ENCODE results near the gene FZD7.

The FZD7 gene

GRCh38 chr2:202072737-202073401 is 39.2 kb downstream of the FZD7 start, which contains the start of gene KIAA2012:
KIAA2012 (plus strand) TSS chr2:202073255; CDS start chr2:202073628, 373 bp downstream.
- ChIA-PET POLR2A (ENCODE audit: low non-redundant PET) (no interaction called here), CTCF (interaction anchor here (0.6 to 0.9 kb wide), 2 partner anchors 9 to 212 kb away, joined by 5 to 6 read pairs; no protein-coding TSS in a partner anchor)
- H3K27ac ChIP-seq: no peak within 1 kb of the TSS
- TF ChIP-seq CTCF (conservative IDR thresholded peaks at IDR 0.05; ENCODE audit: low read depth): no peak
- no peak for DNase-seq (ENCODE audit: low spot score)

GRCh38 chr2:202074324-202074723 is 40.7 kb downstream of the FZD7 start:
- no peak for TF ChIP-seq CTCF (conservative IDR thresholded peaks at IDR 0.05; ENCODE audit: low read depth)
- ChIA-PET POLR2A (ENCODE audit: low non-redundant PET) (no interaction called here), CTCF (interaction anchor here (0.6 kb wide), 1 partner anchor 14 kb away, joined by 3 read pairs; no protein-coding TSS in a partner anchor)
- no peak overlapping the region for H3K27ac ChIP-seq
- DNase-seq (ENCODE audit: low spot score): no peak

- TF ChIP-seq CTCF (conservative IDR thresholded peaks at IDR 0.05; ENCODE audit: low read depth): no peak
- ChIA-PET CTCF (interaction anchor here (0.7 kb wide), 1 partner anchor 25 kb away, joined by 3 read pairs; no protein-coding TSS in a partner anchor), POLR2A (ENCODE audit: low non-redundant PET) (no interaction called here)
- no peak overlapping the region for H3K27ac ChIP-seq
- DNase-seq (ENCODE audit: low spot score): no peak
Observed at GRCh38 chr2:202079310-202079709, 45.7 kb downstream of the FZD7 start.

- DNase-seq (ENCODE audit: low spot score): no peak
- H3K27ac ChIP-seq: no peak overlapping the region
- POLR2A ChIA-PET (ENCODE audit: low non-redundant PET): no interaction called here
- CTCF ChIA-PET: interaction anchor here (0.6 kb wide), 2 partner anchors 59 to 822 kb away, joined by 3 read pairs; no protein-coding TSS in a partner anchor
- no peak for TF ChIP-seq CTCF (conservative IDR thresholded peaks at IDR 0.05; ENCODE audit: low read depth)
Observed at GRCh38 chr2:202084265-202084664, 50.6 kb downstream of the FZD7 start.

Data from RWPE1 (cell line).